ENCODE measurements around the gene MAN1A1. TPM values are rescaled to one million over a fixed set of nuclear protein-coding genes. Genes with fewer than 3 reads are reported as not detected.
A peak's percentile ranks its signal among the peaks of the same experiment; 100 is the strongest.
"Not testable (repeated sequence)": the region's sequence is repeated elsewhere in the genome, so short reads cannot be mapped to it uniquely, and the experiment has no call there.

MAN1A1 gene
- total RNA-seq: 57.9 TPM

DNA sequence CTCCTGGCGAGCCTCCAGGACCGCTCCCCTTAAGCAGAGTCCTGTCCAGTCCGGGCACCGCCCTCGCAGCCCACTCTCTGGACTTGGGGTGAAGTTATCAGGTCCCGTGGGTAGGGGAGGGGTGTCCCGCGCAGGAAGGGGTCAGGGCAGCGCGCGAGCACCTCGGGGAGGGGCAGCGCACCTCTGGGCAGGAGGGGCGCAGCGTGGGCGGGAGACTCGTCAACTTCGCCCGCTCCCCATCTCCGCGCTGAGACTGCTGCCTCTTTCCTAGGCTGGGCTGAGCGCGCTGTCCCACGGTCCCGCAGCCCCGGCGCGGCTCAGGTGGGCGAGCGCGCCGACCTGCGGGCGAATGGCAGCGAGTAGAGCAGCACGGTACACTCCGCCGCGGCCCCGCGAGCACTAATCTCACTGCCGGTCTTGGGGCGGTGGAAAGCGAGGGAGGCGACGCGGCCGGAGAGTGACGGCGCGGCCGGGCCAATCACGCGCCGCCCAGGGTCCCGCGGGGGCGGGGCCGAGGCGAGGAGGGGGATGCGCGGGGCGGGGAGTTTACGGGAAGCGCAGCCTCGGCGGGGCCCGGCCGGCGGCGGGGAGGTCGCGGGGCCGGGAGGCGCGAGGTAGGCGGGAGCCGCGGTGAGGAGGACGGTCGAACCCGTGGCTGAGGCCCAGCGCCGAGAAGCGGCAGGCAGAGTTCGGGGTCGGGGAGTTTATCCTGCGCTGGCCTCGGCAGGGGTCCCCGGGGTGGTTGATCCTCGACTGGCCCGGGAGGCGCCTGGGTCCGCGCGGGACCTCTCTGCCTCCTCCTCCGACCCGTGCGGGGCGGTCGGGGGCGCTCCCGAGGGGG lies at the start of gene MAN1A1:
TSS of gene MAN1A1 (minus strand) at position 401 of the 841 bp plus-strand sequence. CDS start 696 bp downstream, outside the sequence.
- DNase-seq: peak; percentile 77

DNA sequence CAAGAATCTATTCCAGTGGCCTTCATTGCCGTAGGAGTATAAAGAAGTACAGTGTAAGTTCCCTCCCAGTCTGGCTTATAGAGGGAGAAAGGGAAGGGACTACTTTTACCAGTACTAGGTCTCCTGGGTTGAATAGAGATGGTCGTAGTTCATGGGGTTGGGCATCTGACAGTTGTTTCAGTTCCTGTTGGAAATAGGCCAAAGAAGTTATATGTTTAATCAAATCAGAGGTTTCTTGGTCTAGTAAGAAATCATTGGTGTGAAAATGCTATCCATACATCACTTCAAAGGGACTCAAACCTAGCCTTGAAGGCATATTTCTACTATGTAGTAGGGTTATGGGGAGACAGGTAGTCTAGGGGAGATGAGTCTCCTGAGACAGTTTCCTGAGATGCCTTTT lies 45.6 kb upstream of the MAN1A1 start:
- no peak for DNase-seq

DNA sequence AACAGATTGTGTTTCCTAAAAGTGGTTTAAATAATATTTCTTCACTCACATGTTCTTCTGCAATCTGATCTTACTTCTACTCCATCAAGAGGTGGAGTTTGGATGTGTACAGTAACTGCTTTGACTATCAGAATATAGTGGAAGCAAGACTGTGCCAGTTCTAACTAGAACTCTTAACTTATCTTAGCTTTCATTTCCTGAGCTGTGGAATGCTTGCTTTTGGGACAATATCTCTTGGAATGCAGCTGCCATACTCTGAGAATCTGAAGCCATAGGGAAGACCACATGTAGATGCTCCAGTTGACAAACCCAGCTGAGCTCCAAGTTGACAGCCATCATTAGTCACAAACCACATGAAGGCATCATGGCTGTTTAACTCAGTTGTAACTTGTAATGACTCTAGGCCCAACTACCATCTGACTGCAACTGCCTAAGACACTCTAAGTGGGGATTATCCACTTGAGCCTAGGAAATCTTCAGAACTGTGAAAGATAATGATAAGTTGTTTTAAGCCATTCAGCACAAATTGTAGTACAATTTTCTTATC lies 40.8 kb upstream of the MAN1A1 start:
- no peak for DNase-seq

GRCh38 chr6:119385994-119386393 lies 36.4 kb upstream of the MAN1A1 start:
- no peak for DNase-seq

DNA sequence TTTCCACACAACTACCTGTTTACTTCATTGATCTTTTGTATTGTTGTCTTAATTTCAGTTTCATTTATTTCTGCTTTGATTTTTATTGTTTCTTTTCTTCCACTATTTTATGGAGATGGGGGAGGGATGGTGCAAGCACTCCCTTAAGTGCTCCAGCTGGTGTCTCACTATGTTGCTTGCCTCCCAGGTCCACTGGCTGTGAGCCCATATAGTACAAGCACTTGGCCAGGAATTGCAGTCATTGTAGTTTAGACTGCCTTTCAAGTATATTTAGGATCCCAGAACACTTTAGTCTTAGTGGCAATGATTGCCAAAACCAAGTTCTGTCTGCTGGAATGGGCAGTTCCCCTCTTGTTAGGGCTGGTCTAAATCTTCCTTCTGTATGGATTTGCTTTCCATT lies 34.9 kb upstream of the MAN1A1 start:
- no peak for DNase-seq

GRCh38 chr6:119379809-119380208 lies 30.2 kb upstream of the MAN1A1 start:
- no peak for DNase-seq

DNA sequence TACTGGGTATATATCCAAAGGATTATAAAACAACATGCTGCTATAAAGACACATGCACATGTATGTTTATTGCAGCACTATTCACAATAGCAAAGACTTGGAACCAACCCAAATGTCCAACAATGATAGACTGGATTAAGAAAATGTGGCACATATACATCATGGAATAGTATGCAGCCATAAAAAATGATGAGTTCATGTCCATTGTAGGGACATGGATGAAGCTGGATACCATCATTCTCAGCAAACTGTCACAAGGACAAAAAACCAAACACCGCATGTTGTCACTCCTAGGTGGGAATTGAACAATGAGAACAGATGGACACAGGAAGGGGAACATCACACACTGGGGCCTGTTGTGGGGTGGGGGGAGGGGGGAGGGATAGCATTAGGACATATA lies 27.5 kb upstream of the MAN1A1 start:
- not testable (repeated sequence) for DNase-seq

DNA sequence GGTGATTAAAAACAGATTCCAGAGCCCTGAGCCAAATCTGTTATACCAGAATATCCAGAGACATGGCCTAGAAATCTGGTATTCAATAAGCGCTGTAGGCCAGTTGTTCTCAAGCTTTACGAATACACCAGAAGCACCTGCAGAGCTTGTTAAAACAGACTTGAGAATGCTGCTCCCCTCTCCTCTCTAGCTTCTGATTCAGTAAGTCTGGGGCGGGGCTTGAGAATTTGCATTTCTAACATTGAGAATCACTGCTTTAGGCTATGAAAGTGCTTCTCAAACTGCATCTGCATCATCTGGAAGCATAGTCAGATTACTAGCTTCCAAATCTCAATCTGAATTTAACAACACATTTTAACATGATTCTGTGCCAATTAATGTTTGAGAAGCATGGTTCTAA lies 20.5 kb upstream of the MAN1A1 start:
- no peak for DNase-seq

DNA sequence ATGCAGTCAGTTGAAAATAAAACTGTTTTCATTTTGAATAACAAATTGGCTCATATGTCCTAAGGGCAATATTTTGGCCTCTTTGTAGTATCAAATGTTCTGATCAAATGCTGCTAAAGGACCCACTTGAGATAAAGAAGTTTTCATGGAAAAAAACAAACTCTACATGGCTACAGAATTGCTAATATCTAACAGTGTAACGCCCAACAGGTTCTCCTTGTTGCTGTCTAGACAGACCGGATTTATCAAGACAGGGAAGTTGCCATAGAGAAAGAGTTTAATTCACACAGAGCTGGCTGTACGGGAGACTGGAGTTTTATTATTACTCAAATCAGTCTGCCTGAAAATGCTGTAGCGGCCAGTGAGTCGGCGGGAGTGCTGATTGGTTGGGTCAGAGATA lies 19.4 kb upstream of the MAN1A1 start:
- DNase-seq: no peak

GRCh38 chr6:119361209-119361608 lies 11.6 kb upstream of the MAN1A1 start:
- no peak for DNase-seq

DNA sequence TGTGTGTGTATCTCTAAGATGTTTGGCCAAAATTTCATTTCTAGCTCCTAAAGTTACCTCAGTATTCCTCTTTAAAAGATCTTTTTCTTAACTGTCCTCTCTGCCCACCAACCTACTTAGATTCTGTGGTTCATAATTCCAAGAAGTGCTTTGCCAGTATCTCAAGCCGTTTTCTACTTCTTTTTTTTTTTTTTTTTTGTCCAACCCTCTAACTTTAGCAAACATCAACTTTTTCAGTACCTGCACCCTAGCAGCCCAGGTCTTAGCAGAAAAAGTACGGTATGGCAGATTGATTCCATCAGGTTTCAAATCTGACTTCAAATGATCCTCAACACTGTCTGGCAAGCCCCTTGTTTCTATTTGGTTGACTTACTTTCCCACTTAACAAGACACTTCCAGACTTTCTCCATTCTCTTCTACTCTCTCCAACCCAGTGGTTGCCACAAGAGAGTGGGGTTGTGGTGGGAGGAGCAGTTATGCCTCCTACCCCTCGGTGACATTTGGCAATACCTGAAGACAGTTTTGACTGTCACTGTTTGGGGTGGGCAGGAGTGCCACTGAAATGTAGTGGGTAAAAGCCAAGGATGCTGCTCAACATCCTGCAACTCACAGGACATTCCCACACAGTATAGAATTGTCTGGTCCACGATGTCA lies 10.8 kb upstream of the MAN1A1 start:
- no peak for DNase-seq

- DNase-seq: no peak
Observed at GRCh38 chr6:119355890-119356289, 6.3 kb upstream of the MAN1A1 start.

GRCh38 chr6:119355157-119355556 lies 5.6 kb upstream of the MAN1A1 start:
- DNase-seq: no peak

DNA sequence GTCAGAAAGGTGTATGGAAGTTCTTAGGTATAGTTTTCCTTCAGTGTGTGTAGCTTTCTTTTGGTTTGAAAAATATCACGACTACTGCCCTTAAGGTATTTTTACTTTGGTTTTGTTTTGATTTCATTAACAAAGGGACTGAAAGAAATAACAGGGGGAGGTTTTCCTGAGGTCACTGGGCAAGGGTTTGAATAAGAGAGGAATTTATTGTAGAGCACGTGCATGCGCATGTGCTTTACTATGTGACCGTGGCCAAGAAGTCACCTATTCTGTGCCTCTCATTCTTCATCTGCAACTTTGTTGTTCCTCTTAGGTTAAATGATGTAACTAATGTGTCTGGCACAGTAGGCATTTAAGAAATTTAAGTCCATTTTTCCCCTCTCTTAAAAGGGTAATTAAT lies 4.1 kb upstream of the MAN1A1 start:
- no peak for DNase-seq

GRCh38 chr6:119352001-119352400 lies 2.4 kb upstream of the MAN1A1 start:
- DNase-seq: no peak

DNA sequence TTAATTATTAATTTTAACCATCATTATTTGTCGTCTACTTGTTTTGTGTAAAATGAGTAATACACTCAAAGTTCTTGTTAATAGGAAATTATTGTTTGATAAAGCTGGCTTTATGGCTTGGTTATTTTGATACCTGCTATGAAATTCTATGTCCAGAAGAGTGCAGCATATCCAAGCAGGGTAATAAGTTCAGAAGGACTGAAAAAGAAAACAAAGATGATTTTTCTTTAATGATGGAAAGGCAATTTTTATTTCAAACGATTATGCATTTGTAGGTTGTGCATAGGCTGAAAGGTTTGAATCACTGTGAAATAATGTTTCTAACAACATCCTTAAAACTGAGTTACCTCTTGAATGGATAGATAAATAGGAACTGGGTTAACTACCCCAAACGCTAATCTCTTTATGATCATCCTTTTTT lies 1.4 kb upstream of the MAN1A1 start:
- no peak for DNase-seq

DNA sequence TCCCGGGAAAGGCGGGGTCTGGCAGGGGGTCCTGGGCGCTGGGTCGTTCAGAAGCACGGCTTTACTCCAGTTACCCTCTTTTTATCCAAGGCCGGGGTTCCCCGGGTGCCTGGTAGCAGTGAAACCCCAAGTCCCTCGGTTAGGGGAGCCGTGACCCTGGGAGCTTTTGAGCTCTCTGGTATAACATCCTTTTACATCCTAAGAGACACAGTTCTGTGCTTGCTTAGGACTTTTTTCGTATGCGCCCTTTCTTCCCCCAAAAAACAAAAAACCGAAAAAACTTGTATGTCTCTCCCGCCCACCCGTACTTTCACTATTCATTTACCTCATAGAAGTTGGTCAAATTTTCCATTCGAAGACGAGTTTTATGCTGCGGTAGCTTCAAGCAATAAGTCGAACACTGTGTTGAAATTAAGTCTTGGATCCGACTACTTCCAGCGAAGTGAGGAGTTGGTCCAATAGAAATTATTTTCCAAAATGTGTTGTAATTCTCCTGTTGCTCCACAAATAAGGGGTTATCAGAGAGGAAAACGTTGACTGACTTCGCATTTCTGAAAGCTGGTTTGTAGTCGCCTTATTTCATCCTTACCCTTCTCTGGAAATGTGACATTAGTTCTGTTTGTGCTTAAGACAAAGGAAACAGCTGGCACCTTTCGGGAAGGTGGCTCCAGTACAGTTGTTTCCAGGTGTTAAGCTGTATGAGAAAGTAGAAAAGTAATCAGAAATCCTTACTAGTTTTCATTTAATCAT lies 816 bp upstream of the MAN1A1 start:
- peak; percentile 83 for DNase-seq

- no peak for DNase-seq
Observed at GRCh38 chr6:119348748-119349360, 707 bp downstream of the MAN1A1 start.

- no peak for DNase-seq
Observed at GRCh38 chr6:119348096-119348747, 1.3 kb downstream of the MAN1A1 start.

DNA sequence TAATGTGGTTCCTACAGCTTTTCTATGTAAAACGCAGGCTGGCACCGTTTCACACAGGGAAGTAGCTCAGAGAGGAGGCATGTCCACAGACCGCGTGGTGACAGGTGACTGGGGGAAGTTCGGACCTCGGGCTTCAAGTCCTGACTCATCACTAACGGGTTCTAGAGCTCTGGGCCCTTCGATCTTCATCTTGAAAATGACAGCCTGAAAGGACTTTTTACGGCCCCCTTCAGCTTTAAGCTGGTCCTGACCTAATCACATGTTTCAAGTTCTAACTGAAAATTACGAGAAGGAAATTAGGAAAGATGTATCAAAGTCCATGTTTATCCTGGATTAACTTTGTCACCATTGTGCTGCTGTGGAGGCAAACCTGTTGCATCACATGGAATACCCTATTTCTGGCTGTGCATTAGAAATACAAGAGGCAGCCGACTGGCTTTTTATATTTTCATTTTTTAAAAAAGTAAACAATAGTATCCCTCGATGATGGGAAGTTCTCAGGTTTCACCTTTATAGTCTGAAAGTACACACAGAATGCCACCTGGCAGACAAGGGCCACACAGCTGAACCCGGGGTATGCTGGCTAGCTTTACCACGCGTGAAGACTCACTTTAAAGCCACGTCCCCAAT lies 2.0 kb downstream of the MAN1A1 start:
- DNase-seq: no peak

DNA sequence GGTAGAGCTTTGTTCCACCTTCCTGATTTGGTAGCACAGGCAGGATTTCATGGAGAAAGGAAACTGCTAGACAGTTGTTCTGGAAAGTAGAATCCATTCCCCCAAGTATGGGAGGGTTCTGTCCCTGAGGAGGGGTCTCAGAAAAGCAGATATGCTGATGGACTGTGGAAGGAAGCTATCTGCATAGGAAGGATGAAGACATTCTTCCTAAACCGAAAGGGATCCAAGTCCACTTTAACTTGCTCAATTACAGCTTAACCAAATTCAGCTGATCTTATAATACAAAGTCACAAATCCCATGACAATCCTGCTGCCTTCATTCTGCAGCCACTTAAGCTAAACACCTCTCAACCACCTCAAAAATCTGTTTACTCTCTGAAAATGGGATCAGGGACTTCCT lies 2.6 kb downstream of the MAN1A1 start:
- DNase-seq: no peak
